ENCODE measurements around the gene BMI1. TPM values are rescaled to one million over a fixed set of nuclear protein-coding genes. Genes with fewer than 3 reads are reported as not detected.
A peak's percentile ranks its signal among the peaks of the same experiment; 100 is the strongest.

BMI1 gene
- total and polyA plus RNA-seq, 12 donors: 16.7 to 88.5 (median 62.1) TPM

DNA sequence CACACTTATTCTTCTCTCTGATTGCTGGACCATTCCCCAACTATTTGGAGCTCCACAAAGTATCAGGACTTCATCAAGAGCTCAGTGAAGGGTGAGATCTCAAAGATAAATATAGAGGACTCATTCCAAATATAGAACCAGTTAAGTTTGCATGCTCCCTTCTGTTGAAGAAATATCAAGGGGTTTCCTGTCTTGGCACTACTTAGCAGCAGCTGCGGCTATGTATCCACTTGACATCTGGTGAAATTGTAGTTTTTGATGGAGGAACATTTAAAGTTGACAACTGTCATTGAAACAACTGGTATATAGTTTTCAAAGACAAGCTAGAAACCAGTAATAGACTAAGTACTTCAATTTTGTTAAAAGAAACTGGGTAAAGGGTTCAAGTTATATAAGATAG is 23.4 kb downstream of the BMI1 start:
- no peak overlapping the region for H3K4me3 ChIP-seq
- H3K4me1 ChIP-seq (replicated peaks in 1 of 2): peaks cover 5 to 11% of the 10 kb centered on the region in 2 donors
- WGBS, 4 donors: 44 to 50% (median 46%) methylated on average over 1 of the region's 1 CpG
- peaks cover 79% of the 10 kb centered on the region for H3K27me3 ChIP-seq
- no peak overlapping the region for H3K27ac ChIP-seq
- TF ChIP-seq POLR2A (IDR thresholded peaks at IDR 0.05): no peak
- TF ChIP-seq, protein P1, sequence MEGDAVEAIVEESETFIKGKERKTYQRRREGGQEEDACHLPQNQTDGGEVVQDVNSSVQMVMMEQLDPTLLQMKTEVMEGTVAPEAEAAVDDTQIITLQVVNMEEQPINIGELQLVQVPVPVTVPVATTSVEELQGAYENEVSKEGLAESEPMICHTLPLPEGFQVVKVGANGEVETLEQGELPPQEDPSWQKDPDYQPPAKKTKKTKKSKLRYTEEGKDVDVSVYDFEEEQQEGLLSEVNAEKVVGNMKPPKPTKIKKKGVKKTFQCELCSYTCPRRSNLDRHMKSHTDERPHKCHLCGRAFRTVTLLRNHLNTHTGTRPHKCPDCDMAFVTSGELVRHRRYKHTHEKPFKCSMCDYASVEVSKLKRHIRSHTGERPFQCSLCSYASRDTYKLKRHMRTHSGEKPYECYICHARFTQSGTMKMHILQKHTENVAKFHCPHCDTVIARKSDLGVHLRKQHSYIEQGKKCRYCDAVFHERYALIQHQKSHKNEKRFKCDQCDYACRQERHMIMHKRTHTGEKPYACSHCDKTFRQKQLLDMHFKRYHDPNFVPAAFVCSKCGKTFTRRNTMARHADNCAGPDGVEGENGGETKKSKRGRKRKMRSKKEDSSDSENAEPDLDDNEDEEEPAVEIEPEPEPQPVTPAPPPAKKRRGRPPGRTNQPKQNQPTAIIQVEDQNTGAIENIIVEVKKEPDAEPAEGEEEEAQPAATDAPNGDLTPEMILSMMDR (IDR thresholded peaks at IDR 0.05): no peak
- DNase-seq: no peak
- no peaks in the 10 kb centered on the region for H3K9me3 ChIP-seq (replicated peaks in 1 of 3)
- intact Hi-C loops (cut with DNase I): no loop called here
- no peaks in the 10 kb centered on the region for H3K36me3 ChIP-seq (replicated peaks in 1 of 2)

DNA sequence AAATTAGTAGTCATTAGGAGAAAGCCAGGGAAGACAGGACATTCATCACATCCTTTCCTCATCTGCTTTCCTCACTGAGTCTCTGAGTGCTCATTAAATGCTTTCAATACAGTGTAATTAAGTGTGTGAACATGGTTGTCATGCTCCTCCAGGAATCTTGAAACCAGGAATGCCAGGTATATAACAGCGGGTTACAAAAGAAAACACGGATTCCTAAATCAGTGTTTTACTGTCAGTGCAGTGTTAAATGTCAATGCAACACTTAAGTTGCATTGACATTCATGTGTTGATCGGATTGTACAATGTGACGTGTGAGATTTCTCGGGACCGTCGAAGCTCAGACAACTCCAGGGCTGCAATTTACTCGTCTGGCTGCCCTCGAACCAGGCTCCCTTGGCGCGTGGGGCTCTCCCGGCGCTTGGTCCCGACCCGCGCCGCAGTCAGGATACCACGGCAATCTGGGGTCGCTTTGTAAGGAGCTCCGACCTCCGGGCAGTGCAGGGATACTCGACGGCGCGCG is 23.9 kb downstream of the BMI1 start:
- intact Hi-C loops (cut with DNase I): no loop called here
- TF ChIP-seq POLR2A (IDR thresholded peaks at IDR 0.05): no peak
- TF ChIP-seq, protein P1 (IDR thresholded peaks at IDR 0.05): no peak
- WGBS, 4 donors: 10 to 32% (median 18%) methylated on average over 3 to 26 of the region's 26 CpGs
- no peak for DNase-seq
- Histone ChIP-seq H3K4me3 (peak overlapping the region in 1 of 4 donors; percentile 7), H3K36me3 (replicated peaks in 1 of 2) (no peaks in the 10 kb centered on the region), H3K4me1 (replicated peaks in 1 of 2) (peaks cover 2 to 8% of the 10 kb centered on the region in 2 donors), H3K27me3 (peaks cover 77% of the 10 kb centered on the region), H3K27ac (no peak overlapping the region), H3K9me3 (replicated peaks in 1 of 3) (no peaks in the 10 kb centered on the region)

DNA sequence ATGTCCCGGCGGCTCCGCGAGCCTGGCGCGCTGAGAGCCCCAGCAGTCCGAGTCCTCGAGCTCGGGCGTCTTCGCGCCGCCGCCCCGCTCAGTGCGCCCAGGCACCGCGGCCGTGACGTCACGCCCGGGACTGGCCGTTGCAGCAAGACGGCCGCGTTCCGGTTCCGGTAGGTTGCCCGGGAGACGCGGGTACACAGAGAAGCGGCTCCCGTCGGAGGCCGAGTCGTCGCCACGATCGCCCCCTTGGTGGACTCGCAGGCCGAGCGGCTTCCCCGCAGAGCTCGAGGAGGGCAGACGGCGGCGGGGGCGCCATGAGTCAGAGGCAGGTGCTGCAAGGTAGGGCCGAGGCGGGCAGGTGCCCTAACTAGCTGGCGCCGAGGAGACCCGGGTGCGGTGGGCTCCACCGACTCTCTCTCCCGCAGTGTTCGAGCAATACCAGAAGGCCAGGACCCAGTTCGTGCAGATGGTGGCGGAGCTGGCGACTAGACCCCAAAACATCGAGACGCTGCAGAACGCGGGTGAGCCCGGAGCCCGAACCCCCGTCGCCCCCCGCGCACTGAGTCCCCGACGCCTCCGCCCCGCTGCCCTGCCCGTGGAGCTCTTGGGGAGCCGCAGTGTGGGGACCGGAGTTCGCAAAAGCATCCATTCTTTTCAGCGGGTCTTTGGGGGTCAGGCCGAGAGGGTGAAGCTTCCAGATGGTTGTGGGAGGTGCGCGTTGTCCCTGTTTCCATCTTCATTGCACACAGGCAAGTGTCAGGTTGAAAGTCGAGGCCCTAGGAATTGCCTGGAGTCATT is 24.6 kb downstream of the BMI1 start, which contains the start of gene SPAG6:
TSS of gene SPAG6 (plus strand) at position 196 of the 795 bp plus-strand sequence. CDS start at position 312, 116 bp downstream.
- Histone ChIP-seq H3K9me3 (replicated peaks in 1 of 3) (no peaks in the 10 kb centered on the region), H3K27me3 (peaks cover 77% of the 10 kb centered on the region), H3K4me3 (peak within 1 kb of the TSS in 1 of 4 donors; percentile 7), H3K27ac (no peak within 1 kb of the TSS), H3K4me1 (replicated peaks in 1 of 2) (peaks cover 0 to 5% of the 10 kb centered on the region in 2 donors), H3K36me3 (replicated peaks in 1 of 2) (no peaks in the 10 kb centered on the region)
- 5 to 10% (median 7%) methylated on average over 13 to 83 of the region's 83 CpGs for WGBS, 4 donors
- TF ChIP-seq, protein P1 (IDR thresholded peaks at IDR 0.05): no peak
- TF ChIP-seq POLR2A (IDR thresholded peaks at IDR 0.05): no peak
- DNase-seq: peak in 3 of 7 donors; percentile 15 to 37 (median 32)
- intact Hi-C loops (cut with DNase I): no loop called here

GRCh38 chr10:22346096-22346661 is 25.3 kb downstream of the BMI1 start:
- no peak overlapping the region for H3K4me3 ChIP-seq
- peaks cover 0 to 3% of the 10 kb centered on the region in 2 donors for H3K4me1 ChIP-seq (replicated peaks in 1 of 2)
- H3K27ac ChIP-seq: no peak overlapping the region
- H3K9me3 ChIP-seq (replicated peaks in 1 of 3): no peaks in the 10 kb centered on the region
- intact Hi-C loops (cut with DNase I): no loop called here
- WGBS, 4 donors: 38 to 42% (median 40%) methylated on average over 8 of the region's 8 CpGs
- DNase-seq: no peak
- TF ChIP-seq, protein P1 (IDR thresholded peaks at IDR 0.05): no peak
- no peak for TF ChIP-seq POLR2A (IDR thresholded peaks at IDR 0.05)
- peaks cover 77% of the 10 kb centered on the region for H3K27me3 ChIP-seq
- H3K36me3 ChIP-seq (replicated peaks in 1 of 2): no peaks in the 10 kb centered on the region
